Type B pancreatic cell (in vitro differentiated cells): Measurements from ENCODE around the gene FAM171A2. TPM values are rescaled to one million over a fixed set of nuclear protein-coding genes. Genes with fewer than 3 reads are reported as not detected.
"Not testable (repeated sequence)": the region's sequence is repeated elsewhere in the genome, so short reads cannot be mapped to it uniquely, and the experiment has no call there.

Source experiments
- DNase-seq: peaks from one replicate; pipeline ENCODE4 v3.0.0; 2021; ENCODE audit warnings: mixed read lengths; ENCODE audit not compliant: unreplicated experiment; ENCODE audit errors: extremely low spot score
- H3K27ac Mint-ChIP-seq: 2 replicates; pipeline ENCODE4 v1.8.0; 2021; ENCODE audit warnings: mild to moderate bottlenecking, mixed read lengths
- H3K27me3 Mint-ChIP-seq: 2 replicates; pipeline ENCODE4 v1.8.0; 2021; ENCODE audit warnings: mixed read lengths
- H3K36me3 Mint-ChIP-seq: 2 replicates; pipeline ENCODE4 v1.8.0; 2021; ENCODE audit warnings: mixed read lengths
- H3K4me1 Mint-ChIP-seq: one replicate; pipeline ENCODE4 v1.8.0; 2021; ENCODE audit warnings: mixed read lengths; ENCODE audit not compliant: unreplicated experiment
- H3K4me3 Mint-ChIP-seq: 2 replicates; pipeline ENCODE4 v1.8.0; 2021; ENCODE audit warnings: mild to moderate bottlenecking, mixed read lengths
- H3K9me3 Mint-ChIP-seq: 2 replicates; pipeline ENCODE4 v1.8.0; 2021; ENCODE audit warnings: mixed read lengths
- CTCF ChIP-seq: fragments of 200-600 bp; sonication (generic); conservative IDR thresholded peaks from 2 replicates; pipeline ENCODE4 v1.5.0; 2021; ENCODE audit warnings: antibody characterized with exemption, mild to moderate bottlenecking
- total RNA-seq: library from RNA; stranded (reverse); gene quantifications from 2 replicates; pipeline ENCODE4 v1.2.1, GENCODE V29; 2021; ENCODE audit warnings: low replicate concordance

Gene FAM171A2
- total RNA-seq, 1 donor from 2014 or later: 34.7 TPM

GRCh38 chr17:44376124-44376523 is 12.5 kb upstream of the FAM171A2 start:
- H3K27me3 Mint-ChIP-seq: peaks cover 3% of the 10 kb centered on the region
- H3K9me3 Mint-ChIP-seq: no peaks in the 10 kb centered on the region
- no peak for DNase-seq
- H3K36me3 Mint-ChIP-seq: no peaks in the 10 kb centered on the region
- TF ChIP-seq CTCF: peak; percentile 64
- H3K4me3 Mint-ChIP-seq: no peak overlapping the region
- H3K27ac Mint-ChIP-seq: no peak overlapping the region
- no peaks in the 10 kb centered on the region for H3K4me1 Mint-ChIP-seq

- H3K4me3 Mint-ChIP-seq: no peak overlapping the region
- H3K27ac Mint-ChIP-seq: no peak overlapping the region
- H3K36me3 Mint-ChIP-seq: no peaks in the 10 kb centered on the region
- no peaks in the 10 kb centered on the region for H3K9me3 Mint-ChIP-seq
- no peak for DNase-seq
- peaks cover 3% of the 10 kb centered on the region for H3K27me3 Mint-ChIP-seq
- TF ChIP-seq CTCF: no peak
- no peaks in the 10 kb centered on the region for H3K4me1 Mint-ChIP-seq
These were observed 11.8 kb upstream of the FAM171A2 start for GRCh38 chr17:44375196-44376017.

GRCh38 chr17:44374306-44375195 is 10.9 kb upstream of the FAM171A2 start:
- H3K9me3 Mint-ChIP-seq: no peaks in the 10 kb centered on the region
- no peaks in the 10 kb centered on the region for H3K36me3 Mint-ChIP-seq
- H3K4me3 Mint-ChIP-seq: no peak overlapping the region
- H3K27me3 Mint-ChIP-seq: peaks cover 3% of the 10 kb centered on the region
- H3K4me1 Mint-ChIP-seq: peaks cover 3% of the 10 kb centered on the region
- no peak overlapping the region for H3K27ac Mint-ChIP-seq
- TF ChIP-seq CTCF: no peak
- DNase-seq: no peak

GRCh38 chr17:44372036-44372435 is 8.4 kb upstream of the FAM171A2 start:
- Mint-ChIP-seq H3K9me3 (no peaks in the 10 kb centered on the region), H3K27me3 (peaks cover 8% of the 10 kb centered on the region), H3K4me1 (peaks cover 3% of the 10 kb centered on the region), H3K36me3 (no peaks in the 10 kb centered on the region), H3K27ac (peak overlapping the region; percentile 64), H3K4me3 (no peak overlapping the region)
- DNase-seq: no peak
- no peak for TF ChIP-seq CTCF

GRCh38 chr17:44369414-44370023 is 5.9 kb upstream of the FAM171A2 start:
- H3K4me1 Mint-ChIP-seq, H3K36me3 Mint-ChIP-seq, DNase-seq, H3K9me3 Mint-ChIP-seq, H3K27ac Mint-ChIP-seq, H3K4me3 Mint-ChIP-seq: not testable (repeated sequence)
- H3K27me3 Mint-ChIP-seq: peaks cover 27% of the 10 kb centered on the region

GRCh38 chr17:44368391-44369243 is 5.0 kb upstream of the FAM171A2 start:
- not testable (repeated sequence) for H3K9me3 Mint-ChIP-seq, H3K4me3 Mint-ChIP-seq, H3K4me1 Mint-ChIP-seq, H3K27ac Mint-ChIP-seq, H3K36me3 Mint-ChIP-seq, DNase-seq
- peaks cover 27% of the 10 kb centered on the region for H3K27me3 Mint-ChIP-seq
